MCF 10A (cell line): ENCODE results near the gene LRRC51. TPM values are rescaled to one million over a fixed set of nuclear protein-coding genes. Genes with fewer than 3 reads are reported as not detected.

Experiments
- BruUV-seq: library from RNA; stranded (reverse); fragments of 400-500 nt; replicated peaks from 2 replicates; lab custom pipeline; 2021; lab: Mats Ljungman, UMichigan
- CTCF ChIA-PET: fragments of 300-600 bp; sonication (Branson Sonifier 250); formaldehyde crosslinking; extraction: SDS; loops from one replicate; lab custom pipeline; 2021; ENCODE audit warnings: antibody characterized with exemption, inconsistent platforms; lab: Yijun Ruan, JAX
- POLR2A ChIA-PET: fragments of 300-600, 350-650 bp; sonication (Branson Sonifier 250); formaldehyde crosslinking; extraction: SDS; loops from one replicate; lab custom pipeline; 2020; ENCODE audit warnings: antibody characterized with exemption, inconsistent platforms; lab: Yijun Ruan, JAX
- DNase-seq: peaks from one replicate; pipeline ENCODE4 v3.0.0-alpha.2; 2018; ENCODE audit not compliant: unreplicated experiment
- H3K27ac Mint-ChIP-seq: one replicate; pipeline ENCODE4 v1.8.0; 2022; ENCODE audit warnings: mild to moderate bottlenecking, low read depth, mixed read lengths; ENCODE audit not compliant: unreplicated experiment
- H3K27me3 Mint-ChIP-seq: one replicate; pipeline ENCODE4 v1.8.0; 2022; ENCODE audit warnings: mixed read lengths; ENCODE audit not compliant: insufficient read depth, unreplicated experiment
- H3K36me3 Mint-ChIP-seq: one replicate; pipeline ENCODE4 v1.8.0; 2022; ENCODE audit warnings: mild to moderate bottlenecking, moderate library complexity, mixed read lengths; ENCODE audit not compliant: insufficient read depth, unreplicated experiment
- H3K4me1 Mint-ChIP-seq: one replicate; pipeline ENCODE4 v1.8.0; 2022; ENCODE audit warnings: mixed read lengths; ENCODE audit not compliant: insufficient read depth, unreplicated experiment
- H3K4me3 Mint-ChIP-seq: one replicate; pipeline ENCODE4 v1.8.0; 2022; ENCODE audit warnings: mild to moderate bottlenecking, moderate library complexity, mixed read lengths; ENCODE audit not compliant: unreplicated experiment
- H3K9me3 Mint-ChIP-seq: one replicate; pipeline ENCODE4 v1.8.0; 2022; ENCODE audit warnings: mixed read lengths; ENCODE audit not compliant: unreplicated experiment
- intact Hi-C: fragments of 100-400 bp; cut with micrococcal nuclease; formaldehyde crosslinking; loops from 2 replicates; pipeline ENCODE4 v1.14.1; 2022
- total RNA-seq: library from RNA; stranded (reverse); gene quantifications from 2 replicates; pipeline ENCODE4 v1.2.3, GENCODE V29; 2022
- TF ChIP-seq, protein P1 (sequence below): fragments of 200-600 bp; IDR thresholded peaks from one replicate; pipeline ENCODE4 v1.8.0; 2022; ENCODE audit warnings: antibody characterized with exemption, mild to moderate bottlenecking; ENCODE audit not compliant: unreplicated experiment

The LRRC51 gene
- total RNA-seq, 1 experiment from 2014 or later = 9.5 TPM

DNA sequence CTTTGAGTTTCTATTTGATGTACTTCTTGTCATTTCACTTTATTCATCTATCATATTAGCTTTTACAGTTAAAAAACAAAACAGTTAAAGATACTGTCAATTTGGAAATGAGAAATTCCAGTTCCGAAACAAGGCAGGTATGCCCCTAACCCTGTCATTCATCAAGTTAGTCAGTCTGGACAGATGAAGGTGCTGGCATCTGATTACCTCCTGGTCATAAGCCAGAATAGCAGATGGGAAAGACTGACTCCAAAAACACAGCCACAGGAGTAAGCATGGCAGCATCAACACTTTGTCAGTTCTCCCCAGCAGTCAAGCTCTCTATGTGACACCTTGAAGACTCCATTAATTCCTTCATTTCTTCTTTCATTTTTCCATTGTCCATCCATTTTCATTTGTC, 4.3 kb downstream of the LRRC51 start:
- intact Hi-C loops = no loop called here
- ChIA-PET POLR2A (interaction anchor here (0.7 to 5.2 kb wide), 11 partner anchors 10 to 138 kb away, joined by 3 to 42 read pairs (median 6); no protein-coding TSS in a partner anchor), CTCF (interaction anchor here (0.5 to 5.6 kb wide), 11 partner anchors 9 to 1126 kb away, joined by 3 to 45 read pairs (median 7); no protein-coding TSS in a partner anchor)
- BruUV-seq = no TSS peak
- Mint-ChIP-seq H3K4me1 (peaks cover 27% of the 10 kb centered on the region), H3K27ac (no peak overlapping the region), H3K4me3 (no peak overlapping the region), H3K27me3 (no peaks in the 10 kb centered on the region), H3K9me3 (no peaks in the 10 kb centered on the region), H3K36me3 (peaks cover 13% of the 10 kb centered on the region)
- TF ChIP-seq, protein P1, sequence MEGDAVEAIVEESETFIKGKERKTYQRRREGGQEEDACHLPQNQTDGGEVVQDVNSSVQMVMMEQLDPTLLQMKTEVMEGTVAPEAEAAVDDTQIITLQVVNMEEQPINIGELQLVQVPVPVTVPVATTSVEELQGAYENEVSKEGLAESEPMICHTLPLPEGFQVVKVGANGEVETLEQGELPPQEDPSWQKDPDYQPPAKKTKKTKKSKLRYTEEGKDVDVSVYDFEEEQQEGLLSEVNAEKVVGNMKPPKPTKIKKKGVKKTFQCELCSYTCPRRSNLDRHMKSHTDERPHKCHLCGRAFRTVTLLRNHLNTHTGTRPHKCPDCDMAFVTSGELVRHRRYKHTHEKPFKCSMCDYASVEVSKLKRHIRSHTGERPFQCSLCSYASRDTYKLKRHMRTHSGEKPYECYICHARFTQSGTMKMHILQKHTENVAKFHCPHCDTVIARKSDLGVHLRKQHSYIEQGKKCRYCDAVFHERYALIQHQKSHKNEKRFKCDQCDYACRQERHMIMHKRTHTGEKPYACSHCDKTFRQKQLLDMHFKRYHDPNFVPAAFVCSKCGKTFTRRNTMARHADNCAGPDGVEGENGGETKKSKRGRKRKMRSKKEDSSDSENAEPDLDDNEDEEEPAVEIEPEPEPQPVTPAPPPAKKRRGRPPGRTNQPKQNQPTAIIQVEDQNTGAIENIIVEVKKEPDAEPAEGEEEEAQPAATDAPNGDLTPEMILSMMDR = no peak
- DNase-seq = no peak

DNA sequence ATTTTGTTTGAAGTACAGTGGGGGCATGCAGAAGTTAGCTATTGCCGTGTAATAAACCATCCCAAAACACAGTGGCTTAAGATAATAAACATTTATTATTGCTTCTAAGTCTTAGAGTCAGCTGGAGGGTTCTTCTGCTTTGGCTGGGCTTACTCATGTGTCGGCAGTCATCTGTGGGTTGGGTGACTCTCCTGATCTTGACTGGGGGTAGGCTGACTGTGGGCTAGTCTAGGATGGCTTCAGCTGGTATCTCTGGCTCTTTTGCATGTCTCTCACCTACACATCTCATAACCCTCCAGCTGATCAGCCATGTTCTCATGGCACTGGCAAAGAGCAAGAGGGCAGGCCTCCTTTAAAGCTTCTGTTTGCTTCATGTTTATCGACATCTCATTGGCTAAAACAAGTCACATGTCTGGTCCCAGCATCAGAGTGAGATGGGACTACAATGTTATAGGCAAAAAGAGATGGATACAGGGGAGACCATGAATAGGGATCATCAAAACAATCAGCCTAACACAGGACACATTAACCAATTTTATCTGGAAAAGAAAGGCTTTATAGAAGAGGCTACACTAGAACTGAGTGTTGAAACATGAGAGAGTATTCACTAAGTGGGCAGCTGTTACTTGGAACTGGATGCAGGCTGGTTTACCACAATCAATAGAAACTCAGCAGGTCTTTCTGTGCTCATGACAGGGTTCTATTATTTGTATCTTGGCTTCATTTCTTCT, 5.1 kb downstream of the LRRC51 start:
- Mint-ChIP-seq H3K27me3 (no peaks in the 10 kb centered on the region), H3K27ac (no peak overlapping the region), H3K36me3 (peaks cover 13% of the 10 kb centered on the region), H3K9me3 (no peaks in the 10 kb centered on the region), H3K4me3 (no peak overlapping the region), H3K4me1 (peaks cover 23% of the 10 kb centered on the region)
- ChIA-PET POLR2A (interaction anchor here (0.6 to 5.2 kb wide), 11 partner anchors 9 to 274 kb away, joined by 3 to 42 read pairs (median 5); no protein-coding TSS in a partner anchor), CTCF (interaction anchor here (0.5 to 5.6 kb wide), 12 partner anchors 8 to 1125 kb away, joined by 3 to 45 read pairs (median 6); no protein-coding TSS in a partner anchor)
- BruUV-seq = no TSS peak
- TF ChIP-seq, protein P1 = no peak
- no peak for DNase-seq
- intact Hi-C loops = no loop called here

DNA sequence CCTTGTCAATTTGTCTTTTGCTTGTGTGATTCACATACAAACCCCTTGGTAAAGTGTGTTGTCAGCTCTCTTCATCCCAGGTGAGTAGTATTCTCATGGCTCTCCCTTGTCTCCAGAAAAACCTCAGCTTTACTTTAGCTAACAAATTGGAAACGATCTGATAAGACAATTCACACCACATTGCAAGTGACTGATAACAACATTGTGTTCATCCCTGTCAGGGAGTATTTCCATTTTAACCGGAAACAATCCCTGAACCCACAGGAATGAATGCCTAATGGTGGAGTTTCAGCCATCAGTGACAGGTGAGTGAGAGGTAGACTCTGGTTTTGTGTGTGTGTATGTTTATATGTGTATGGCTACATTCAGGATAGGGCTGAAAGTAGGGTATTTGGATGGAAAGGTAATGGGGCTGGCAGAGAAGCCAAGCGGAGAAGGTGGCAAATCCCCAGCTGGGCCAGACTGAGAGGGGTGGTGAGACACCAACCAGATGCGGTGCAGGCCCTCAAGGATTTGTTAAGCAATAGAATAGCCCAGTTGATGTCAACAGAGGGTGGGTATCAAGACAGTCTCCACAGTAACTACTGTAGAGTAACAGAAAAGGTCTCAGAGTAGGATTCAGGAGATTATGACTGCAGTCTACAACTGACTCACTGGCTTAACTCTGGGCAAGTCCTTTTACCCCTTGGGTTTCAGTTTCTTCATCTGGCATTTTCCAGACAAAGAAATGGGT, 7.6 kb downstream of the LRRC51 start:
- CTCF ChIA-PET = interaction anchor here (0.5 to 5.6 kb wide), 6 partner anchors 40 to 1098 kb away, joined by 3 to 45 read pairs (median 4); no protein-coding TSS in a partner anchor
- Mint-ChIP-seq H3K4me1 (peaks cover 8% of the 10 kb centered on the region), H3K4me3 (no peak overlapping the region), H3K27me3 (no peaks in the 10 kb centered on the region), H3K27ac (no peak overlapping the region), H3K9me3 (no peaks in the 10 kb centered on the region), H3K36me3 (peaks cover 7% of the 10 kb centered on the region)
- no peak for DNase-seq
- no TSS peak for BruUV-seq
- TF ChIP-seq, protein P1 = no peak
- POLR2A ChIA-PET = interaction anchor here (5.2 kb wide), 1 partner anchor 11 kb away, joined by 42 read pairs; no protein-coding TSS in a partner anchor
- intact Hi-C loops = no loop called here
